ENCODE results near the gene MARK4.

The MARK4 gene

DNA sequence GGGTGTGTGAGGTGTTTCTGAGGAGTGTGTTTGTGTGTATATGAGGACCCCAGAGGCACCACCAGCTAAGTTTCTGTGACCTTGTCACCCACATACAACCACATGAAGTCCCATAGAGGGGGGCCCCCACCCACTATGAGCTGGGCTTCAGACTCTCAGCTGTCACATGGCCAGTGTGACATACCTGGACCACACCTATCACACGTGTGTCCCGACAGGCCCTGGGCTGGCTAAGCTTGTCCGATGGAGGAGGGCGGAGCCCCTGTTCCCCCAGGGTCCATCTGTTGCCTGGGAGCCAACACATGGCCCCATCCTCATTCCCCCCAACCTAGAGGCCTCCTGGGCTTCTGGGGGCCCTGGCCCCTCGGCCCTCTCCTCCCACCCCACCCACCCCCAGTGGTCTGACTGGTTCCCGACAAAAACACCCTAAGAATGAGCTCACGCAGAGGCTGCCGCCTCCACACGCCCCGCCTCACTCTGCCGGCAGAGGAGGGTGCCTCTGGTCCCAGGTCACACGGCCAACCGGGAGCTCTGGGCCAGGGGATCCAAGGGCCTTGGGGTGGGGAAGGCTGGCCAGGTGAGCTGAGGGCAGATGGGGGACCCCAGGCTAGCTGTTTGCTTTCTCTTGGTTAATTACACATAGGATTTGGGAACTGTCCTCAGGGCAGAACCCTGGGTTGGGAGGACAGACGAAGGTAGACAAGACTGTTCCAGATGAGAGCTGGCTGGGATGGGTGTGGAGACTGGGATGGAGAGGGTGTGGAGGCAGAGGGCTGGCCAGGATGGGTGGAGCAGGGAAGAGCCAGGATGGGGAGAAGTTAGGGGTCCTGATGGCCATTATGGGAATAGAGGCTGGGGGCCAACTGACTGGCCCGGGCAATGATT lies 93.8 kb downstream of the MARK4 start:
- DNase-seq: no peak

DNA sequence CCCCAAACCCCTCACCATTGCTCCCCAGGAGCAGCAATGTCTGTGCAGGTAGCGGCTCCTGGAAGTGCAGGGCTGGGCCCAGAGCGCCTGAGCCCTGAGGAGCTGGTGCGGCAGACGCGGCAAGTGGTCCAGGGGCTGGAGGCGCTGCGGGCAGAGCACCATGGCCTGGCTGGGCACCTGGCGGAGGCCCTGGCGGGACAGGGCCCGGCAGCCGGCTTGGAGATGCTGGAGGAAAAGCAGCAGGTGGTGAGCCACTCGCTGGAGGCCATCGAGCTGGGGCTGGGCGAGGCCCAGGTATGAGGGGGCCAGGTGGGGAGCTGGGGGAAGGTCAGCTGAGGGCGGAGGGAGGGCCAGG lies 94.4 kb downstream of the MARK4 start:
- DNase-seq: no peak

DNA sequence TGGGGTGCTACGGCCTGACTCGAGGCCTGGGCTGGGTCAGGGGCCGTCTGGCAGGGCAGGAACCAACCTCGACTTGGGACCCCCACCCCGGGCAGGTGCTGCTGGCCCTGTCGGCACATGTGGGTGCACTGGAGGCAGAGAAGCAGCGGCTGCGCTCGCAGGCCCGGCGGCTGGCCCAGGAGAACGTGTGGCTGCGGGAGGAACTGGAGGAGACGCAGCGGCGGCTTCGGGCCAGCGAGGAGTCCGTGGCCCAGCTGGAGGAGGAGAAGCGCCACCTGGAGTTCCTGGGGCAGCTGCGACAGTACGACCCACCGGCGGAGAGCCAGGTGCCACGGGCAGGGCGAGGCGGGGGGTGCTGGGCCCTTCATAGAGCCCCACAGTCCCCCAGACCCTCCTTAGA lies 95.4 kb downstream of the MARK4 start:
- DNase-seq: no peak

DNA sequence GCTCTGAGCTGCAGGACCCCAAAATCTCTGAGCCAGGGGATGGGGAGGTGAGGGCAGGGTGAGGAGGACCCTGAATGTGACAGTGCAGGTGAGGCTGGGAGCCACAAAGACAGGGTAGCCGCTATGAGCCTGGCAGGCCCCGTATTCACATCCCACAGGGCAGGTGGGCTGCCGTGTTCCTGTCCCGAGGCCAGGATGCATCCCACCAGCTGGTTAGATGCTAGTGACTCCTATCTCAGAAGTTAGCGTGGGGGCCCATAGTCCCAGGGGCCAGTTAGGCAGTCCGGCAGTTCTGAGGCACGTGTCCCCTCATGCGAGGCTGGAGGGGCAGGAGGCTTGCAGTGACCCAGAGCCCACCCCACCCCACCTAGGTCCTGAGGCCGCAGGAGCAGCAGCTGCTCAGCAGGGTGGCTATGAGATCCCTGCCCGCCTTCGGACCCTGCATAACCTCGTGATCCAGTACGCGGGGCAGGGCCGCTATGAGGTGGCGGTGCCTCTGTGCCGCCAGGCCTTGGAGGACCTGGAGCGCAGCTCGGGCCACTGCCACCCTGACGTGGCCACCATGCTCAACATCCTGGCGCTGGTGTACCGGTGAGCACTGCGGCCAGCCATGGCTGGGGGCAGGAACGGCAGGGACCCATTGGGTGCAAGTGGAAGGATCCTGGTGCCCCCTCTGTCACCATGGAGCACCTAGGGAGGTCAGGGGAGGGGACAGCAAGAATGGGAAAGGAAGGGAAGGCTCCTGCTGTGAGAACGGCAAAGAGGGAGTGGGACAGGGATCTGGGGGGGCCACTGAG lies 96.7 kb downstream of the MARK4 start:
- DNase-seq: no peak

DNA sequence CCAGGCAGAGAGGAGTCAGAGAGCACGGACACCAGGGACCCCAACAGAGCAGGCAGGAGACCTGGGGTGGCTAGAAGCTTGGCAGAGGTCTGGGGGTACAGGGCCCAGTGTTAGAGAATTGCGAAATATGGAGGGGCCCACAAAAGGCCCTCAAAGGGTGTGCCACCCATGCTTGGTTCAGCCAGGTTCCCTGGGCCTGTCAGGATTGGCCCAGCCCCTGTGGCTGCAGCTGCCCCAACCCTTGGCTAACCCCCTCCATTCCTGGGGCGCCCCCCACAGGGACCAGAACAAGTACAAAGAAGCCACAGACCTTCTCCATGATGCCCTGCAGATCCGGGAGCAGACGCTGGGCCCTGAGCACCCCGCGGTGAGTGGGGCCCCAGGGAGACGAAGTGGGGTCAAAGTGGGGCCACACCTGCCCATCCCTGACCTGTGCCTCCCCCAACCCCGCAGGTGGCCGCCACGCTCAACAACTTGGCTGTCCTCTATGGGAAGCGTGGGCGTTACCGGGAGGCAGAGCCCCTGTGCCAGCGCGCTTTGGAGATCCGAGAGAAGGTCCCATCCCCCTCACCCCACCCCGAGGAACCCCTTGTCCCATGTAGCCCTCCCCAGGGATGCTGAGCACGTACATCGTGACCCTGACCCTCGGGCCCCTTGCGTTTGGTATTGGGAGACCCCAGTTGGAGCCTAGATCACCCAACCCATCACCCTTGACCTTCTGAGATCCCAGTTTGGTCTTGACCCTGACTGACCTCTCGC lies 97.5 kb downstream of the MARK4 start:
- DNase-seq: no peak

DNA sequence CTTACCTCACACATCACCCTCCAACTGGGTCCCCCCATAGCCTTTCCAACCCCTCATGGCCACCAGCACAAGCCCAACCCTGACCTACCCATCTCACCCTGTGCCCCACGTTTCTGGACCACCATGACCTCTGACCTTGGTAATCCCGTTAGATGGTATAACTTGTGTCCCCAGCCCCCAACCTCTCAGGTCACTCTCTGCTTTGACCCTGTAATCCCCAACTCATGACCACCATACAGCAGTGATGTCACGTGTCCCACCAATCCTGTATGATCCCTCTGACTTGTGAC lies 98.0 kb downstream of the MARK4 start:
- DNase-seq: no peak

DNA sequence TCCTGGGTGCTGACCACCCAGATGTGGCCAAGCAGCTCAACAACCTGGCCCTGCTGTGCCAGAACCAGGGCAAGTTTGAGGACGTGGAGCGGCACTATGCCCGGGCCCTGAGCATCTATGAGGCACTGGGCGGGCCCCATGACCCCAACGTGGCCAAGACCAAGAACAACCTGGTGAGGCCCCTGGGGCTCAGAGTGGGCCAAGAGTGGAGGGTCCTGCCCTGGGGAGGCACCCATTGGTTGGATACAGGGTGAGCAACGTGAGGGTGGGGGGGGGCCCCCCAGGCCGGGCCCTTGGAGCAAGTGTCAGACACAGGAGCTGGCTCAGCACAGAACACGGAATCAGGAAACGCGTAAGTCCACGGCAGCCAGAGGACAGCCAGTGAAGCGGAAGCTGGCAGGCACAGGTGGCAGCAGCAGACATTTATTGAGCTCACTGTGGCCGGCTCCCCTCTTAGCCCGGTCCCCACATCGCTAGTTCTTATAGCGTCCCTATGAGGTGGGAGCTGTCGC lies 98.4 kb downstream of the MARK4 start:
- DNase-seq: no peak

DNA sequence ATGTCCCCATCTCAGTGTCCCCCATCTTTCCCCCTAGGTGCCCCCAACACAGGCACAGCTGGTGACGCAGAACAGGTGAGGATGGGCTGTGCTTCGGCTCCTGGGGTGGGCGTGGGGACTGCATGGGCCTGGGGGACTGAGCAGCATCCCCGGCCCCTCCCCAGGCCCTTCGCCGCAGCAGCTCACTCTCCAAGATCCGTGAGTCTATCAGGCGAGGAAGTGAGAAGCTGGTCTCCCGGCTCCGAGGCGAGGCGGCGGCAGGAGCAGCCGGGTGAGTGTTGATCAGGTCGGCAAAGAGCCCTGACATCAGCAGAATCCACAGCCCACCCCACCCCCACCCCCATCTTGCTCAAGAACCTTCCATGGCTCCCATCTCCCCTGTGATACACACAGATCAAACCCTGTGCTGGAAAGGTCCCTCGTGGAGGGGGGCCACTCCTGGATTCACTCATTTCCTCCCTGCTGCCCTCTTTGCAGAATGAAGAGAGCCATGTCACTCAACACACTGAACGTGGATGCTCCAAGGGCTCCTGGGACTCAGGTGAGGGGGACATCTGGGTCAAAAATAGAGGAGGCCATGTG lies 99.5 kb downstream of the MARK4 start:
- no peak for DNase-seq

DNA sequence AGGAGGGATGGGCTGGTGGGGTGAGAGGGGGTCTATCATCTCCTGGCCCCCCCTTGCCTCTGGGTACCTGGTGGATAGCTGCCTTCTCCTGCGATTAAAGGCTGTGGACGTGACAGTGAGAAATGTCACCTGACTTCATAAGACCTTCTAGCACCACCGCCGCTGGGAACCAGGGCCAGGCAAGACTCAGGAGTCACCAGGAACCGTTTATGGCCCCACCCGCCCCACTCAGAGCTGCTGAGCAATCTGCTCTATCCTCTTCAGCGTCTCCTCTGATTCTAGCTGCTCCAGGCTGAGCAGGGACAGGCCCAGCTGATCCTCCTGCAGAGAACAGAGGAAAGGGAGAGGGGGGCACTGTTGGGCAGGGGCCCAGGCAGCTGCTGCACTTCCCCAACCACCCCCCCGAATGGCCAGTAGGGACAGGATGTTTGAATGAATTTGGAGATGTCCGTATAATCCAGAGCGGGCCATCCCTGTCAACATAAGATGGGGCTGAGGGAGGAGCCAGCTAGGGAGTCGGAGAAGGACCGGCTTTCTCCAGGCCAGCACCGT lies 100.4 kb downstream of the MARK4 start:
- DNase-seq: no peak

DNA sequence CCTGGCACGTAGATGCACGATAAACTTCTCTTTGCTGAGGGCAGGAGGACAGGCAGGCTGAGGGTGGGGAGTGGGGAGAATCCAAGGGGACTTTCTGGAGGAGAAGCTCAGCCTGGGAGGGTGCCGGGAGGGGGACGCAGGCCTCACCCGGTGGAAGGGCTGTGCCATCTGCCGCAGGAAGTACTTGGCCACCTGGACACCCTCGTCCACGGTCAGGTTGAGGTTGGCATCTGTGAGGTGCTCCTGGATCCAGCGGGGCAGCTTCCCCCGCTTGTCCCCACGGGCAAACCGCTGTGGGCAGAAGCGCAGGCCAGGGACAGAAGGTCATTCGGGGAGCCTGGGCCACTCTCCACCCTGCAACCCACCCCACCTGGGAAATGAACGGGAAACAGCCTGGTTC lies 101.0 kb downstream of the MARK4 start:
- DNase-seq: no peak

DNA sequence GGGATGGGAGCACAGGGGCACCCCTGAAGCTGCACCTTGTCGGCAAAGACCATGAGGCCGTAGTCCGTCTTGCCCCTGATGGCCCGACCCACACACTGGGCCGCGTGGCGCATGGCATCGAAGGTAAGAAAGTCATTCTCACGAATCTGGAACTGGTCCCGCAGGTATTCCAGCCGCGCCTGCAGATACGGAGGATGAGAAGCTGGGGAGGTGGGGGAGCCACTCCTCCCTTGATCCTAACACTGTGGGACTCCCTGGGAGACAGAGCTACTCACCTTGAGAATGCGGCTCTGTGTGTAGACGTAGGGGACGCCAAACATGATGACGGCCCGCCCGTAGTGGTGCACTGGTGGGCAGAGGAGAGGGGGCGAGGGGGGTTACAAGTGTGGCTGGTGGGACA lies 101.4 kb downstream of the MARK4 start:
- no peak for DNase-seq

DNA sequence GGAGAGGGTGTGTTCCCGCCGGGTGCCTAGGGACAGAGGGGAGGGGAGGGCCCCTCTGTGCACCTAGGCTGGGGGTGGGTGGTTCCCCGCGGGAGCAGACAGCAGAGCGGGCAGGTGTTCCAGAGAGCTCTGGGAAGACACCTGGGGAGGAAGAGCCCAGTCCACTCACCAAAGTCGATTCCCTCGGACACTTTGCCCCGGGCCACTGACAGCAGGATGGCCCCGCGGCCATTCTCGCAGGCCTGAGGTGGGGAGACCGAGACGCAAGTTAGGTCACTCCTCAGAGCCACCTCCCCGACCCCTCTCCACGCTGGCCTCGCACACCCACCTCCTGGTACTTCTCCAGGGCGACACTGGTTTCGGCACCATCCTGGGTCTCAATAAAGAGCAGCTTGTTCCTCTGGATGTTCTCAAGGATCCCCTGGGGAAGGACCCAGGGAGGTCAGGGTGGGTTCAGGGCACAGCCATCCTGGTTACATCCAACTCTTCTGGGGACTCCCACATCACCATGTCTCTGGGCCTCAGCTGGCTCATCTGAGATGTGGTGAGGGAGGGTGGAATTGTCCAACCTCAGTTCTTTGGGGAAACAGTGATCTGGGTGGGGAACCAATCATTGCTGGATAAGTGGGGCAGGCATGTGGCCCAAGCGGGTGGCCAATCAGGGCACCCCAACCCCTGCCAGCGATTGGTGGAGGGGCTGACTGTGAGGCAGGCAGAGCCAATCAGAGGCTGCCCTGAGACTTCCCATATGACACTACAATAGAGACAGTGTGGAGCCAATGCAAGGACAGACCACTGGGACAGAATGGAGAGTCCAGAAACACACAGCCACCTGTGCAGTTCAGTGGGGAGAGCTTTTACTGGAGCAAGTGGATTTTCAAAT lies 102.1 kb downstream of the MARK4 start:
- no peak for DNase-seq

DNA sequence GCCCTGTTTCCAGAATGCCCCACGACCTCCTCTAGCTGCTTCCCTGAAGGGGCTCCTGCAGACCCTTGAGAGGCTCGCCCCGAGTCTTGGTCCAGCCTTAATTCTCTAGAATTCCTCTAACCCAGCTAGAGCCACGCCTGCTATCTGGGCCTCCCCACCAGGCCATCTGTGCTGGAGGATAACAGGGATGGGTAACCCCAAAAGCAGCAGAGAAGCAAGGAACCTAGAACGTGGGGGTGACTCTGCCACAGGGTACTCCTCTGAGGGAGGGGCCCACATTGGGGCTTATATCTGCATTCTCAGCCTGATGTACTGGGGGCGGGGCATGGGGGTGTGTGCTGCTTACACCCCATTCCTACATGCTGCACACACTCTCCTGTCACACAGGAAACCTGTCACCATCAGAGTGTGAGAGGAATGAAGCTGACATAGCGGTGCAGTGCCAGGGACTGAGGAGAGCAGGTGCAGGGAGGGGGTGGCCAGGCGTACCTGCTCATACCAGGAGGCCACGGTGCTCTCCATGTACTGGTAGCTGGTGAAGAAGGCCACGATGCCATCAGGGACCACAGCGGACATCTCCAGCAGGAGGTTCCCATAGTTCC lies 103.3 kb downstream of the MARK4 start:
- no peak for DNase-seq

Measured in CD4-positive, alpha-beta T cell treated with Interleukin-12 subunit alpha and Interleukin-12 subunit beta, for 1 hour (primary cell).